ENCODE measurements around the gene NCOA1.
A peak's percentile ranks its signal among the peaks of the same experiment; 100 is the strongest.
"Not testable (repeated sequence)": the region's sequence is repeated elsewhere in the genome, so short reads cannot be mapped to it uniquely, and the experiment has no call there.

The NCOA1 gene

GRCh38 chr2:24508878-24509277, 17.8 kb downstream of the NCOA1 start:
- DNase-seq = peak; percentile 8 to 41 (median 40)

- DNase-seq = peak in 1 of 3 donors; percentile 32
These were observed 18.4 kb downstream of the NCOA1 start for GRCh38 chr2:24509425-24509824.

GRCh38 chr2:24509840-24510239, 18.8 kb downstream of the NCOA1 start:
- DNase-seq = no peak

DNA sequence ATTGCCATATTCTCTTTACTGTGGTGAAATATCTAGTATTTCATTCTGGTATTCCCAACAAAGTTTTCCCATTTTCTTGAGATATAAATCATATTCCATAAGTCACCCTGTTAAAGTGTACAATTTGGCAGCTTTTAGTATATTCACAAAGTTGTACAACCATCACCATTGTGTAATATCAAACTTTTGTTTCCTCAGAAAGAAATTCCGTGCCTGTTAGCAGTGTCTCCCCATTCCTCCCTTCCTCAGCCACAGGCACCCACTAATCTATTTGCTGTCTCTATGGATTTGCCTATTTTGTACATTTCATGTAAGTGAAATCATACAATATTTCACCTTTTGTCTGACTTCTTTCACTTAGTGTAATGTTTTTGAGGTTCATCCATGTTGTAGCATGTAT, 19.7 kb downstream of the NCOA1 start:
- peak; percentile 17 to 45 (median 36) for DNase-seq

DNA sequence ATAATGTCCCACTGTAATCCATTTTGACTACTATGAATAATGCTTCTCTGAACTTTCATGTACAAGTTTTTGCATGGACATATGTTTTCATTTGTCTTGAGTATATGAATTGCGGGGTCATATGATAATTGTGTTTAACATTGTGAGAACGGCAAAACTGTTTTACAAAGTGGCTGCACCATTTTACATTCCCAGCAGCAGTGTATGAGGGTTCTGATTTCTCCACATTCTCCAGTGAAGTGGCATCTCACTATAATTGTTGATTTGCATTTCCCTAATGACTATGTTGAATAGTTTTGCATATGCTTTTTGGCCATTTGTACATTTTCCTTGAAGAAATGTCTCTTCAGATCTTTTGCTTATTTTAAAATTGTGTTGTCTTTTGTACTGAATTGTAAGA, 20.1 kb downstream of the NCOA1 start:
- no peak for DNase-seq

DNA sequence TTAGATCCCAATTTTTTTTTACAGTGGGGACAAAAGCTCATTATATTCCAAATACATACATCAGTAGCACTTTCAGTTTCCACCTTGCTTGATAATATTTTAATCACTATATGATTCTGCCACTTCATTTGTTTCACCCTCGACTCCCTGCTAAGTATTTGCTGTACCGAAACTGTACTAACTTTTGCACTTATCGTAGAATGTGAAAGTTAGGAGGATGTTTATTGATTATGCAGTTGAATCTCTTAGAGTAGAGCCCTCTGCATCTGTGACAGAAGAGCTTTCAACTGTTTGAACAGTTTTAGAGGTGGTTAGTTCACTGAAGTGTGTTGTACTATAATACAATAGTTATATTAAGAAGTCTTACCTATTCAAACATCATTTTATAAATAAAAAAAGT, 20.8 kb downstream of the NCOA1 start:
- no peak for DNase-seq

- no peak for DNase-seq
These were observed 21.4 kb downstream of the NCOA1 start for GRCh38 chr2:24512404-24512803.

DNA sequence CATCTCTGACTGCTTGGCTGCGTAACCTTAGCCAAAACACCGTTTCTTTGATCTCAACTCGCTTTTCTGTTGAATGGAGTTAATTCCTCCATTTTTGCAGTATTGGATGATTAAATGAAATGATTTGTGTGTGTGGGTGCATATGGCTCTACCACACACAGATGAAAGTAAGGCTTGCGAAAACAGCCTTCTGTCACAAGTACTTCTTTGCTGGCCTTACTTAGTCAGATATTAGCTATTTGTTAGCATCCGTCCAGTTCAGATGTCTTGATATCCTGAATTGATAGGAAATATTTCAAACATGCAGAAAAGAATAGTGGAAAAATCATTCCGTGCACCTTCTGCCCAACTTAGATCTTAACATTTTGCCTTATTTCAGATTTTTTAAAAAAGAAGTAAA, 21.8 kb downstream of the NCOA1 start:
- peak; percentile 26 to 51 (median 30) for DNase-seq

DNA sequence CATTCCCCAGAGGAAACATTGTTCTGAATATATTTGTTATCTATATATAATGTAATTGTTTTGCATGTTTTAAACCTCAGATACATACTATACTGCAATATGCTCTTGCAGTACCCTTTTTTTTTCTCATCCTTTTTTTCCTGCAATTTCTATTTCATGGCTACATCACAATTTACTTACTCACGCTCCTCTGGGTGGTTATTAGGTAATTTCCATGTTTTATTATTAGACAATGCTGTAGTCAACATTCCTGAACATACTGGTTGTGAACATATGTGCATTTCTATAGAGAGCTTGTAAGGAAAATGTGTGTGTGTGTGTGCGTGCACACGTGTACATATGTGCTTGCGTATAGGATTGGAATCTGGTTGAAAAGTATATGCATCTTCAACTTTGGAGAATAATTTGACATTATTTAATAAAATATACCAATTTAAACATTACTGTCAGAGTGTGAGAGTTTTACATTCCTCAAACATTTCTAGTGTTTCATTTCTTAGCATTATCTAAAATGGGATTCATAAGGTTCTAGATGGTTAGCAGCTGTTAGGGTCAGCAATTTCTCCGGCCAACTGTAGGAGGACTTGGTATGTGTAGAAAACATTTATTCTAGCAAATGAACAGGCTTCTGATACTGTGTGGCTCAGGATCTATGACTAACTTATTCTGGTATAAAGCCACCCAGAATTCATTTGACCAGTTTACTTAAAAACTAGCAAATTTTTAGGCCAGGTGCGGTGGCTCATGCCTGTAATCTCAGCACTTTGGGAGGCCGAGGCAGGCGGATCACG, 22.4 kb downstream of the NCOA1 start:
- peak; percentile 30 to 79 (median 60) for DNase-seq

DNA sequence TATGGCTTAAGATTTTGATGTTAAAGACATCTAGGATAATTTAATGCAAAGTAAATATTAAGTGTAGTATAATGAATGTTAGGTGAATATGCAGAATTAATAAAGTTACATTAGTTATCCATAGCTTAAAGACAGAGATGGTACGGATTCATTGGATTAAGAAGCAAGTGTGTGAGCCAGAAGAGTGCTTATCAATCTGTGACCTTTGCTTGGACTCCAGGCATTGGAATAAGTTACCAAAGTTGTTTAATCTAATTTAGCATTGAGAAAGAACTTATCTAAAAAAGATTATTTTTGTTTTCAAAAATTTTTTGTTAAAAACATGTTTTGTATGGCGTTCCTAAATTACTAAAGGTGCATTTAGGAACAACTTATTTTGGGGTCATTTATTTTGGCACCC, 23.8 kb downstream of the NCOA1 start:
- no peak for DNase-seq

DNA sequence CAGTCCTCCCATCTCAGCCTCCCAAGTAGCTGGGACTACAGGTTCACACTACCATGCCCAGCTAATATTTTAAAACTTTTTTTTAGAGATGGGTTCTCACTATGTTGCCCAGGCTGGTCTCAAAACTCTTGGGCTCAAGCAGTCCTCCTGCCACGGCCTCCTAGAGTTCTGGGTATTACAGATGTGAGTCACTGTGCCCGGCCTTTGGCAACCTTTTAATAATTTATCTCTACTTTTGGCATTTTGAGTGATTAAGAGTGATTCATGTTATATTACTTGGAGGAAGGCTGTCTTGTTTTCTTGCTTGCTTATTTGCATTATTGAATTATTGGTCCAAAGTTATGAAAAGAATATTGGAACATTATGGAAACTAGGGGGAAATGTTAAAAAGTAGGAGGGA, 24.3 kb downstream of the NCOA1 start:
- DNase-seq = peak; percentile 59 to 74 (median 71)

GRCh38 chr2:24515831-24516230, 24.8 kb downstream of the NCOA1 start:
- peak; percentile 52 to 72 (median 65) for DNase-seq

DNA sequence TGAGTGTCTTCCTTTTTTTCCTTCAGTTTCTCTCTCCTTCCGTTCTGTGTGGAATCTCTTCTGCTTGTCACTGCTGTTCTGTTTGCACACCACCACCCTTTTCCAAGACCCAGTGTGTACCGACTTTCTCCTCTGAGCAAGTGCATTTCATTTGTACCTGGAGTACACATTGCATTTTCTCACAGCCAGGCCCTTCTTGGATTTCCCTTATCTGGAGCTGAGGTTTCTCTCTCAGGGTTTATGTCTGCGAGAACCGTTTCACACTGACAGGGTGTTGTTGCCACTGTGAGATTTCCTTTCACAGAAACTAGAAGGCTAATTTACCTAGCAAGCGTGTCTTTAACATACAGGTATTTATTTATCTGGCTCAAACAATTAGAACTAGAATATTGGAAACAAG, 26.2 kb downstream of the NCOA1 start:
- no peak for DNase-seq

DNA sequence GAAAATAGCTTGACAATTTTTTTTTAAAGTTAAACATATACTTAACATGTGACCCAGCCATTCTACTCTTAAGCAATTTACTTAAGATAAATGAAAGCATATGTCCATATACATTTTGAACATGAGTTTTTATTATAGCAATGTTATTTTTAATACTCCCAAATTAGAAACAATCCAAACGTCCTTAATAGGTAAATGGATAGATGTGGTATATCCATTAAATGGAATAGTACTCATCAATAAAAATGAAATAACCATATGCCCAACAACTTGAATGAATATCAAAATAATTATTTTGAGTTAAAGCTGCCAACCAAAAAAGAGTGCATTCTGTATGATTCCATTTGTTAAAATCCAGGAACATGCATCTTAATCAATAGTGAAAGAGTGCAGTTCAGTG, 29.1 kb downstream of the NCOA1 start:
- DNase-seq = no peak

DNA sequence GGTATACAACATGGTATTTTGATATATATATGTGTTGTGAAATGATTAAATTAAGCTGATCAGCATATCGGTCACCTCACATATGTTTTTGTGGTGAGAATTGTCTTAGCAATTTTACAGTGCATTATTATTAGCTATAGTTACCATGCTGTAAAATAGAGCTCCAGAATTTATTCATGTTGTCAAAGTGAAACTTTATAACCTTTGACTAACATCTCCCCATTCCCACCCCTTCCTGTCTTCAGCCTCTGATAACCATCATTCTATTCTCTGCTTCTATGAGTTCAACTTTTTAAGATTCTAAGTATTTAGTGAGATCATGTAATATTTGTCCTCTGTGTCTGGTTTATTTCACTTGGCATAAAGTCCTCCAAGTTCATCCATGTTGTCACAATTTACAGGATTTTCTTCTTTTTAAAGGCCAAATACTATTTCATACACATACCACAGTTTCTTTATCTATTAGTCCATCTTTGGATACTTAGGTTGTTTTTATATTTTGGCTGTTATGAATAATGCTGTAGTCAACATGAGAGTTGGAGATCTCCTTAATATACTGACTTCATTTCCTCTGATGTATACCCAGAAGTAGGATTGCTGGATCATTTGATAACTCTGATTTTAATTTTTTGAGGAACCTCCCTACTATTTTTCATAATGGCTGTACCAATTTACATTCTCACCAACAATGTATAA, 30.3 kb downstream of the NCOA1 start:
- DNase-seq = no peak

DNA sequence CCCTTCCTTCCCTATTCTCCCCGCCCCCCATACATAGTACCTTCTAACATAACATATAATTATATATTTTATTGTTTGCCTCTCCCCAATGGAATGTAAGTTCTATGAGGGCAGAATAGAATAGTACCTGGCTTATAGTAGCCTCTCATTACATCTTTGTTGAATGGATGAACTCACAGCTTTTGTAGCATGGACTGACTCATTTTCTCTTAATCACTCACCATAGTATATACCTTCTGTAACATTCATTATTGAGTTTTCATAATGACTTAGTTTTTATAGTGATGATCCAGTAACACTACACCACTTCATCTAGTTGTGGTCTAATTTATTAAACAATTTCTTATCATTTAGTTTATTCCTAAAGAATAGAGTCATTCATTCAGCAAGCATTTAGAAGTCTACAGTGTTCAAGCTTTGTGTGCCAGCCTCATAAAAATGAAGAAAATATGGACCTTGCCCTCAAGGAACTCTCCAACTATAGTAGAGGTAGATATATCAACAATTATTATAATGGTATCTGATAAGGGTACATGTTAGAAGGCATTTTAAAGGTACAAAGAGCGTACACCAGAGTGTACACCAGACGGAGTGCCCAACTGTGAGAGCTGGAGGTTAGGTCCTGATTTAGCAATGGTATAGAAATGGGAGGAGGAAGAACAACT, 31.1 kb downstream of the NCOA1 start:
- DNase-seq = no peak

GRCh38 chr2:24527536-24527935, 36.5 kb downstream of the NCOA1 start:
- DNase-seq = no peak

DNA sequence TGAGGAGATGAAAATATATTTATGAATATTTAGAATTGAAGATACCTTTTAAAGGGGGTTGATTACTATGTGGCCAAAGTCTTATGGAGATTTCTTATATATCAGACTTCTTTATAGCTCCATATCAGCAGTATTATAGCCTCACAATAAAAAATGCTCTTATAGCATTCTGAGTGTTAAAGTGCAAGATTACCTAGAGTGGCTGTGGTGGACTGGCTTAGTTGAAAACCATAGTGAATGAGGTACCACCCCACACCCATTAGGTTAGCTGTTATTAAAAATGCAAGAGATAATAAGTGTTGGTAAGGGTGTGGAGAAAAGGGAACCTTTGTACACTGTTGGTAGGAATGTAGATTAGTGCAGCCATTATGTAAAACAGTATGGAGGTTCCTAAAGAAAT, 39.7 kb downstream of the NCOA1 start:
- no peak for DNase-seq

DNA sequence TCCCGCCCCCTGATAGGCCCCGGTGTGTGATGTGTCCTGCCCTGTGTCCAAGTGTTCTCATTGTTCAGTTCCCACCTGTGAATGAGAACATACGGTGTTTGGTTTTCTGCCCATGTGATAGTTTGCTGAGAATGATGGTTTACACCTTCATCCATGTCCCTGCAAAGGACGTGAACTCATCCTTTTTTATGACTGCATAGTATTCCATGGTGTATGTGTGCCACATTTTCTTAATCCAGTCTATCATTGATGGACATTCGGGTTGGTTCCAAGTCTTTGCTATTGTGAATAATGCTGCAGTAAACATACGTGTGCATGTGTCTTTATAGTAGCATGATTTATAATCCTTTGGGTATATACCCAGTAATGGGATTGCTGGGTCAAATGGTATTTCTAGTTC, 40.6 kb downstream of the NCOA1 start:
- not testable (repeated sequence) for DNase-seq

GRCh38 chr2:24532057-24532456, 41.0 kb downstream of the NCOA1 start:
- DNase-seq = not testable (repeated sequence)

GRCh38 chr2:24533574-24533973, 42.5 kb downstream of the NCOA1 start:
- not testable (repeated sequence) for DNase-seq

DNA sequence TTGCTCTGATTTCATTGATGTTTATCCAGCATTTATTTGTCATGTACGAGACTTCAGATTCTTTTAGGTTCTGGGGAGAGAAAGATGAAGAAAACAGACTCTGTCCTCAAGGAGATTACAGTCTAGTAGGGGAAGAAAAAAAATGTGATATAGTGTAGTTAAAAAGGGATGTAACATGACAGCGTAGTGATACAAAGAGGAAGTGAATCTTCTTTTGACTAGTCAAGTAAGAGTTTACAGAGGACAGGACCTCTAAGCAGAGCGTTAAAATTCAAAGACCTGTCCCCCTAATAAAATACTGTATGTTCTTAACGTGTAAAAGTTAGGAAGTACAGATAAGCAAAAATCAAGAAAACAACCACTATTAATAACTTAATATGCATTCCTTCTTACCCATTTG, 47.7 kb downstream of the NCOA1 start:
- DNase-seq = peak; percentile 14 to 50 (median 48)

- no peak for DNase-seq
These were observed 48.2 kb downstream of the NCOA1 start for GRCh38 chr2:24539258-24539657.

GRCh38 chr2:24540011-24540477, 49.0 kb downstream of the NCOA1 start:
- DNase-seq = no peak

All from suppressor macrophage treated with lipopolysaccharide for 1 hour (primary cell).